ENCODE results near the gene TFR2. TPM values are rescaled to one million over a fixed set of nuclear protein-coding genes. Genes with fewer than 3 reads are reported as not detected.

The TFR2 gene
- total RNA-seq, 1 experiment from 2014 or later = 5.7 TPM

DNA sequence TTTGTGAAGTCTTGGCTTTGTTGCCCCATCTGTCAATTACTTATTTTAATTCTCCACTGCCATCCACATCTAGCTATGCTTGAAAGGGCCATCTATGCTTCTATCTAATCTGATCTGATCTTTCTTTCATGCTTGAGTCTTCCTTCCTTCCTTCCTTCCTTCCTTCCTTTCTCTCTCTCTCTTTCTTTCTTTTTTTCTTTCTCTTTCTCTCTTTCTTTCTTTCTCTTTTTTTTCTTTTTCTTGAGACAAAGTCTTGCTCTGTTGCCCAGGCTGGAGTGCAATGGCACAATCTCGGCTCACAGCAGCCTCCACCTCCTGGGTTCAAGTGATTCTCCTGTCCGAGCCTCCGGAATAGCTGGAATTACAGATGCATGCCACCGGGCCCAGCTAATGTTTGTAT is 11.3 kb downstream of the TFR2 start:
- Mint-ChIP-seq H3K36me3 (no peaks in the 10 kb centered on the region), H3K4me1 (peaks cover 5% of the 10 kb centered on the region), H3K4me3 (no peak overlapping the region), H3K9me3 (no peaks in the 10 kb centered on the region), H3K27ac (no peak overlapping the region), H3K27me3 (ENCODE audit: low read depth) (peaks cover 47% of the 10 kb centered on the region)
- ATAC-seq (no peak), DNase-seq (ENCODE audit: low spot score) (no peak)
- ChIA-PET CTCF (interaction anchor here (0.6 to 2.8 kb wide), 18 partner anchors 10 to 175 kb away, joined by 3 to 33 read pairs (median 6); partner anchors contain the start of genes ACTL6B, AGFG2, GNB2 and MOSPD3), POLR2A (interaction anchor here (0.5 to 0.8 kb wide), 2 partner anchors 9 to 17 kb away, joined by 4 read pairs; partner anchors contain the start of gene MOSPD3)
- TF ChIP-seq, protein P1, sequence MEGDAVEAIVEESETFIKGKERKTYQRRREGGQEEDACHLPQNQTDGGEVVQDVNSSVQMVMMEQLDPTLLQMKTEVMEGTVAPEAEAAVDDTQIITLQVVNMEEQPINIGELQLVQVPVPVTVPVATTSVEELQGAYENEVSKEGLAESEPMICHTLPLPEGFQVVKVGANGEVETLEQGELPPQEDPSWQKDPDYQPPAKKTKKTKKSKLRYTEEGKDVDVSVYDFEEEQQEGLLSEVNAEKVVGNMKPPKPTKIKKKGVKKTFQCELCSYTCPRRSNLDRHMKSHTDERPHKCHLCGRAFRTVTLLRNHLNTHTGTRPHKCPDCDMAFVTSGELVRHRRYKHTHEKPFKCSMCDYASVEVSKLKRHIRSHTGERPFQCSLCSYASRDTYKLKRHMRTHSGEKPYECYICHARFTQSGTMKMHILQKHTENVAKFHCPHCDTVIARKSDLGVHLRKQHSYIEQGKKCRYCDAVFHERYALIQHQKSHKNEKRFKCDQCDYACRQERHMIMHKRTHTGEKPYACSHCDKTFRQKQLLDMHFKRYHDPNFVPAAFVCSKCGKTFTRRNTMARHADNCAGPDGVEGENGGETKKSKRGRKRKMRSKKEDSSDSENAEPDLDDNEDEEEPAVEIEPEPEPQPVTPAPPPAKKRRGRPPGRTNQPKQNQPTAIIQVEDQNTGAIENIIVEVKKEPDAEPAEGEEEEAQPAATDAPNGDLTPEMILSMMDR (IDR thresholded peaks at IDR 0.05) = no peak
- TF ChIP-seq, protein P2, sequence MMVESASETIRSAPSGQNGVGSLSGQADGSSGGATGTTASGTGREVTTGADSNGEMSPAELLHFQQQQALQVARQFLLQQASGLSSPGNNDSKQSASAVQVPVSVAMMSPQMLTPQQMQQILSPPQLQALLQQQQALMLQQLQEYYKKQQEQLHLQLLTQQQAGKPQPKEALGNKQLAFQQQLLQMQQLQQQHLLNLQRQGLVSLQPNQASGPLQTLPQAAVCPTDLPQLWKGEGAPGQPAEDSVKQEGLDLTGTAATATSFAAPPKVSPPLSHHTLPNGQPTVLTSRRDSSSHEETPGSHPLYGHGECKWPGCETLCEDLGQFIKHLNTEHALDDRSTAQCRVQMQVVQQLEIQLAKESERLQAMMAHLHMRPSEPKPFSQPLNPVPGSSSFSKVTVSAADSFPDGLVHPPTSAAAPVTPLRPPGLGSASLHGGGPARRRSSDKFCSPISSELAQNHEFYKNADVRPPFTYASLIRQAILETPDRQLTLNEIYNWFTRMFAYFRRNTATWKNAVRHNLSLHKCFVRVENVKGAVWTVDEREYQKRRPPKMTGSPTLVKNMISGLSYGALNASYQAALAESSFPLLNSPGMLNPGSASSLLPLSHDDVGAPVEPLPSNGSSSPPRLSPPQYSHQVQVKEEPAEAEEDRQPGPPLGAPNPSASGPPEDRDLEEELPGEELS (CRISPR knock-in tag; IDR thresholded peaks at IDR 0.05) = no peak
- no peak for TF ChIP-seq NR1H2 (CRISPR knock-in tag; IDR thresholded peaks at IDR 0.05)

DNA sequence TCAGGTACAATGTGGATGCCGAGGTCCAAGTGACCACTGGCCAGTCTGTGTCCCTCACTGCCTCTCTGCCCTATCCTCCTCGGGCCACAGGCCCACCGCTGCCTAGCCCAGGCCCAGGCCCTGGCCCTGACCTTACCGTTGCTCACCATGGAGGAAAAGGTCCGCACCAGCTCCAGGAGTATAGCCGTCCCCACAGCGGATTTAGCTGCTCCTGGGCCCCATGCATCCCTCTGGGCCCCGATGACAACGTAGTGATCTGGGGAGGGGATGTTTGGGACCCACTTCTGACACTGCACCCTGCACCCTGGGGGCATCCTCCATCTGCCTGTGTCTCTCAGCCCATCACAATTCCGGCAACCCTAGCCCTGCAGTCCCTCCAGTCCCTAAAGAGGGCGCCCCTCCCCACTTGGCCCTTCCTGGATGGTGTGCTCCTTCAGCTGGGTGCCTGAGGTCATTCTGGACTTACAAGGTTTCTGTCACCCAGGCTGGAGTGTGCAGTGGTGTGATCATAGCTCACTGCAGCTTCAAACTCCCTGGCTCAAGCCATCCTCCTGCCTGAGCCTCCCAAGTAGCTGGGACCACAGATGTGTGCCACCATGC is 12.1 kb downstream of the TFR2 start:
- CTCF ChIA-PET = interaction anchor here (0.6 to 2.8 kb wide), 30 partner anchors 9 to 174 kb away, joined by 3 to 33 read pairs (median 5); partner anchors contain the start of genes ACTL6B, AGFG2, FBXO24 and GNB2
- POLR2A ChIA-PET = interaction anchor here (0.5 to 0.8 kb wide), 2 partner anchors 10 to 16 kb away, joined by 4 read pairs; partner anchors contain the start of gene MOSPD3
- Mint-ChIP-seq H3K27me3 (ENCODE audit: low read depth) (peaks cover 46% of the 10 kb centered on the region), H3K36me3 (no peaks in the 10 kb centered on the region), H3K4me3 (no peak overlapping the region), H3K9me3 (no peaks in the 10 kb centered on the region), H3K4me1 (peaks cover 6% of the 10 kb centered on the region), H3K27ac (no peak overlapping the region)
- DNase-seq (ENCODE audit: low spot score) (peak; percentile 87), ATAC-seq (peak; percentile 67)
- TF ChIP-seq, protein P3, sequence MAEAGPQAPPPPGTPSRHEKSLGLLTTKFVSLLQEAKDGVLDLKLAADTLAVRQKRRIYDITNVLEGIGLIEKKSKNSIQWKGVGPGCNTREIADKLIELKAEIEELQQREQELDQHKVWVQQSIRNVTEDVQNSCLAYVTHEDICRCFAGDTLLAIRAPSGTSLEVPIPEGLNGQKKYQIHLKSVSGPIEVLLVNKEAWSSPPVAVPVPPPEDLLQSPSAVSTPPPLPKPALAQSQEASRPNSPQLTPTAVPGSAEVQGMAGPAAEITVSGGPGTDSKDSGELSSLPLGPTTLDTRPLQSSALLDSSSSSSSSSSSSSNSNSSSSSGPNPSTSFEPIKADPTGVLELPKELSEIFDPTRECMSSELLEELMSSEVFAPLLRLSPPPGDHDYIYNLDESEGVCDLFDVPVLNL (CRISPR knock-in tag; IDR thresholded peaks at IDR 0.05; ENCODE audit: borderline replicate concordance, low read depth) = no peak
- no peak for TF ChIP-seq GABPB1 (CRISPR knock-in tag; IDR thresholded peaks at IDR 0.05)
- TF ChIP-seq, protein P1 (IDR thresholded peaks at IDR 0.05) = peak; percentile 42; the same call in 1 of the 2 replicates

DNA sequence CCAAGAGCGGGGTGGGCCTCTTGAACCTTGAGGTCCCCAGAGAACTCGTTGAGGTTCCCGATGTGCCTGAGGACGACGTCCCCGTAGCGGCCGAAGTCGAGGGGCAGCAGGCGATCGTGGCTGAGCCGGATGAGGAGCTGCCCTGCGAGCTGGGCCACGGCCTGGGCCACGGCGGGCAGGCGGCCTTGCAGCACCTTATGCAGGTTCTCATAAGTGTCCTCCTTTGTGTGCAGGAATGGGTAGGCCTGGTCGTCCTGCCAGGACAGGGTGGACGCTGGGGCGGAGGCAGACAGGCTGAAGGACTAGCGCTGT is 14.2 kb downstream of the TFR2 start:
- Mint-ChIP-seq H3K36me3 (no peaks in the 10 kb centered on the region), H3K9me3 (no peaks in the 10 kb centered on the region), H3K27ac (no peak overlapping the region), H3K27me3 (ENCODE audit: low read depth) (peaks cover 27% of the 10 kb centered on the region), H3K4me1 (peaks cover 7% of the 10 kb centered on the region), H3K4me3 (peak overlapping the region; percentile 31; the same call in 1 of the 2 replicates)
- POLR2A ChIA-PET = no interaction called here
- TF ChIP-seq KAT7 (CRISPR knock-in tag; IDR thresholded peaks at IDR 0.05; ENCODE audit: borderline replicate concordance) (no peak), PRRX2 (CRISPR knock-in tag; IDR thresholded peaks at IDR 0.05) (no peak), ZNF263 (CRISPR knock-in tag; IDR thresholded peaks at IDR 0.05; ENCODE audit: low read depth) (no peak), ZNF121 (CRISPR knock-in tag; IDR thresholded peaks at IDR 0.05) (no peak), ELF4 (CRISPR knock-in tag; IDR thresholded peaks at IDR 0.05; ENCODE audit: low read depth) (no peak)
- TF ChIP-seq, protein P4, sequence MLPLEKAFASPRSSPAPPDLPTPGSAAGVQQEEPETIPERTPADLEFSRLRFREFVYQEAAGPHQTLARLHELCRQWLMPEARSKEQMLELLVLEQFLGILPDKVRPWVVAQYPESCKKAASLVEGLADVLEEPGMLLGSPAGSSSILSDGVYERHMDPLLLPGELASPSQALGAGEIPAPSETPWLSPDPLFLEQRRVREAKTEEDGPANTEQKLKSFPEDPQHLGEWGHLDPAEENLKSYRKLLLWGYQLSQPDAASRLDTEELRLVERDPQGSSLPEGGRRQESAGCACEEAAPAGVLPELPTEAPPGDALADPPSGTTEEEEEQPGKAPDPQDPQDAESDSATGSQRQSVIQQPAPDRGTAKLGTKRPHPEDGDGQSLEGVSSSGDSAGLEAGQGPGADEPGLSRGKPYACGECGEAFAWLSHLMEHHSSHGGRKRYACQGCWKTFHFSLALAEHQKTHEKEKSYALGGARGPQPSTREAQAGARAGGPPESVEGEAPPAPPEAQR (CRISPR knock-in tag; IDR thresholded peaks at IDR 0.05) = no peak
- DNase-seq (ENCODE audit: low spot score) (no peak), ATAC-seq (no peak)
- CTCF ChIA-PET = interaction anchor here (0.5 to 2.6 kb wide), 4 partner anchors 14 to 78 kb away, joined by 3 to 37 read pairs (median 10); partner anchors contain the start of genes MOSPD3 and POP7
